Measurements from ENCODE around the gene ADCY7. TPM values are rescaled to one million over a fixed set of nuclear protein-coding genes. Genes with fewer than 3 reads are reported as not detected.

Gene ADCY7
- total and polyA plus RNA-seq, 9 of the 15 experiments (the other 6 are each of a cell fraction or from before 2014, with no cell fraction given): 2.3 to 108 (median 28.6) TPM

DNA sequence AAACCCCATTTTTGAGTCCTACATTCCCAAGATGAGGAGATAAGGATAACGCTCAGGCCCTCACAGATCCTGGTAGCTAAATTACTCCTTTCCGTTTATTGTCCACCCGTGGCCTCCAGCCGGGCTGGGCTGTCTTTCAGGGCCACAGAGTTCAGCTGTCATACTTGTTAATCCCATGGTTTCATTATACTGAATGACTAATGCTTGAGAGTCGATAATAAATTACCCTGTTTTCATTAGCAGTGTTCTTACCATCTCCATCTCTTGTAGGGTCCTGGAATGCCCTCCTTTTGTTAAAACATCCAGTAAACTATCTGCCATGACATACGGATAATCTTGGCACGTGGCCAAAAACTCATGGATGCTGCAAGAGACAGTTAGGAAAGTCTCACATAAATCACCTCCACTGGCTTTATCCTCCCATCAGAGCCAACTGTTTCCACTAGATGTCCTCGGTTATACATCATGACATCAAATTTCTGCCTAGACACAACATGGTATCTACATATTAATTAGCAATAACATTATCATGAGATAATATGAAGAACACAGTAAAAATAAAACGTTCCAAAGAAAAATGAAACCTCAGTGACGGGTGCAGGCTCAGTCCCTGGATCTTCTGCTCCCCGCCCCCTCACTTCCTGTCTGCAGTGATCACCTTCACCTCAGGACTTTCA, 57.1 kb downstream of the ADCY7 start (continued):
- no peak for TF ChIP-seq GTF2F1 (IDR thresholded peaks at IDR 0.05; ENCODE audit: low read depth, low read length)
- peak; percentile 100 for TF ChIP-seq NFIX (CRISPR knock-in tag; IDR thresholded peaks at IDR 0.05; ENCODE audit: low read depth)
- TF ChIP-seq KAT8 (IDR thresholded peaks at IDR 0.05; ENCODE audit: low read depth): no peak
- TF ChIP-seq HNRNPH1 (optimal IDR thresholded peaks at IDR 0.05; ENCODE audit: low read depth, low read length): no peak
- peak; percentile 81; the same call in 1 of the 2 replicates for TF ChIP-seq MECOM (CRISPR knock-in tag; IDR thresholded peaks at IDR 0.05)
- TF ChIP-seq TBL1XR1 (IDR thresholded peaks at IDR 0.05; ENCODE audit: low read length in 2 of 2): 0 out of 4 replicates have a peak, but pooled peaks of 1 of the 2 experiments have one; percentile 21
- no peak for TF ChIP-seq CHD2 (IDR thresholded peaks at IDR 0.05; ENCODE audit: low read depth, low read length)
- TF ChIP-seq E2F3 (CRISPR knock-in tag; IDR thresholded peaks at IDR 0.05): no peak
- TF ChIP-seq RBM17 (IDR thresholded peaks at IDR 0.05; ENCODE audit: borderline replicate concordance, low read depth, low read length): no peak
- no peak for TF ChIP-seq HIVEP1 (CRISPR knock-in tag; IDR thresholded peaks at IDR 0.05)
- TF ChIP-seq SMARCA5 (IDR thresholded peaks at IDR 0.05): no peak
- TF ChIP-seq HMG20A (CRISPR knock-in tag; conservative IDR thresholded peaks at IDR 0.05): no peak
- peak; percentile 25; the same call in 1 of the 2 replicates for TF ChIP-seq HDAC2 (IDR thresholded peaks at IDR 0.05)
- TF ChIP-seq GABPB1 (CRISPR knock-in tag; IDR thresholded peaks at IDR 0.05): peak; percentile 20; the same call in 1 of the 2 replicates
- TF ChIP-seq MEIS2 (IDR thresholded peaks at IDR 0.05; ENCODE audit: partially characterized antibody): peak; percentile 95
- no peak for TF ChIP-seq PML (IDR thresholded peaks at IDR 0.05; ENCODE audit: low read length)
- TF ChIP-seq ELF2 (CRISPR knock-in tag; IDR thresholded peaks at IDR 0.05): no peak
- no peak for TF ChIP-seq RB1 (IDR thresholded peaks at IDR 0.05; ENCODE audit: low read depth)
- no peak for TF ChIP-seq TAF15 (IDR thresholded peaks at IDR 0.05; ENCODE audit: low read depth, low read length)
- no peak for TF ChIP-seq MCM3 (IDR thresholded peaks at IDR 0.05)
- no peak for TF ChIP-seq ZBED1 (IDR thresholded peaks at IDR 0.05)
- TF ChIP-seq MXI1 (IDR thresholded peaks at IDR 0.05; ENCODE audit: low read depth, low read length): no peak
- TF ChIP-seq HNRNPK (IDR thresholded peaks at IDR 0.05; ENCODE audit: low read depth, low read length, poor library complexity, severe bottlenecking): no peak
- TF ChIP-seq TEAD2 (tag; IDR thresholded peaks at IDR 0.05): peak; percentile 8; the same call in 1 of the 2 replicates
- TF ChIP-seq, protein P1, sequence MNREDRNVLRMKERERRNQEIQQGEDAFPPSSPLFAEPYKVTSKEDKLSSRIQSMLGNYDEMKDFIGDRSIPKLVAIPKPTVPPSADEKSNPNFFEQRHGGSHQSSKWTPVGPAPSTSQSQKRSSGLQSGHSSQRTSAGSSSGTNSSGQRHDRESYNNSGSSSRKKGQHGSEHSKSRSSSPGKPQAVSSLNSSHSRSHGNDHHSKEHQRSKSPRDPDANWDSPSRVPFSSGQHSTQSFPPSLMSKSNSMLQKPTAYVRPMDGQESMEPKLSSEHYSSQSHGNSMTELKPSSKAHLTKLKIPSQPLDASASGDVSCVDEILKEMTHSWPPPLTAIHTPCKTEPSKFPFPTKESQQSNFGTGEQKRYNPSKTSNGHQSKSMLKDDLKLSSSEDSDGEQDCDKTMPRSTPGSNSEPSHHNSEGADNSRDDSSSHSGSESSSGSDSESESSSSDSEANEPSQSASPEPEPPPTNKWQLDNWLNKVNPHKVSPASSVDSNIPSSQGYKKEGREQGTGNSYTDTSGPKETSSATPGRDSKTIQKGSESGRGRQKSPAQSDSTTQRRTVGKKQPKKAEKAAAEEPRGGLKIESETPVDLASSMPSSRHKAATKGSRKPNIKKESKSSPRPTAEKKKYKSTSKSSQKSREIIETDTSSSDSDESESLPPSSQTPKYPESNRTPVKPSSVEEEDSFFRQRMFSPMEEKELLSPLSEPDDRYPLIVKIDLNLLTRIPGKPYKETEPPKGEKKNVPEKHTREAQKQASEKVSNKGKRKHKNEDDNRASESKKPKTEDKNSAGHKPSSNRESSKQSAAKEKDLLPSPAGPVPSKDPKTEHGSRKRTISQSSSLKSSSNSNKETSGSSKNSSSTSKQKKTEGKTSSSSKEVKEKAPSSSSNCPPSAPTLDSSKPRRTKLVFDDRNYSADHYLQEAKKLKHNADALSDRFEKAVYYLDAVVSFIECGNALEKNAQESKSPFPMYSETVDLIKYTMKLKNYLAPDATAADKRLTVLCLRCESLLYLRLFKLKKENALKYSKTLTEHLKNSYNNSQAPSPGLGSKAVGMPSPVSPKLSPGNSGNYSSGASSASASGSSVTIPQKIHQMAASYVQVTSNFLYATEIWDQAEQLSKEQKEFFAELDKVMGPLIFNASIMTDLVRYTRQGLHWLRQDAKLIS (CRISPR knock-in tag; IDR thresholded peaks at IDR 0.05): no peak
- TF ChIP-seq RCOR1 (IDR thresholded peaks at IDR 0.05; ENCODE audit: borderline replicate concordance in 1 of 2, low read depth in 2 of 2, low read length in 2 of 2): peak in 1 of 2 experiments; percentile 27; a peak in 1 of 4 replicates
- TF ChIP-seq ZBTB43 (CRISPR knock-in tag; IDR thresholded peaks at IDR 0.05): no peak
- TF ChIP-seq TRIM24 (IDR thresholded peaks at IDR 0.05): peak; percentile 22 to 63; a peak in 1 of 4 replicates
